Tibial nerve (tissue), 4 donors: Measurements from ENCODE around the gene EFNB3.

Source experiments
- CTCF ChIP-seq, 5 experiments: fragments of 200-600 bp in 3 of 5; fragments of 450-650 bp in 2 of 5; sonication (generic) in 3 of 5; IDR thresholded peaks; one replicate each; pipeline ENCODE4 v1.5.1; 2016 to 2019; ENCODE audit warnings: antibody characterized with exemption in 5 of 5, mild to moderate bottlenecking in 3 of 5, moderate library complexity in 2 of 5
- EP300 ChIP-seq, 2 donors: sonication (generic); formaldehyde crosslinking; IDR thresholded peaks; one replicate each; pipeline ENCODE4 v1.6.1; 2017; ENCODE audit warnings: antibody characterized with exemption in 2 of 2, mild to moderate bottlenecking in 1 of 2
- POLR2A ChIP-seq, 2 donors: fragments of 450-650 bp; IDR thresholded peaks; one replicate each; pipeline ENCODE4 v1.6.1; 2017; ENCODE audit warnings: antibody characterized with exemption in 2 of 2, mild to moderate bottlenecking in 2 of 2, moderate library complexity in 2 of 2

- TF ChIP-seq CTCF (IDR thresholded peaks at IDR 0.05) (no peak), POLR2A (IDR thresholded peaks at IDR 0.05) (no peak), EP300 (IDR thresholded peaks at IDR 0.05) (no peak)
These were observed 1.2 kb upstream of the EFNB3 start for GRCh38 chr17:7703584-7704479.
